K562 (cell line): ENCODE results near the gene NT5C.

Experiments used
- CTCF ChIP-seq, 3 experiments: IDR thresholded peaks in 2 of 3; conservative IDR thresholded peaks in 1 of 3; 2 replicates each; pipeline ENCODE4 v1.5.1; 2011 to 2012; ENCODE audit warnings: low read length in 3 of 3, mild to moderate bottlenecking in 3 of 3, control low read depth in 2 of 3, improper control_type of control experiment in 1 of 3, inconsistent platforms in 1 of 3, low read depth in 1 of 3, mixed read lengths in 1 of 3, moderate library complexity in 1 of 3; ENCODE audit not compliant: insufficient read depth in 2 of 3
- FOXK2 ChIP-seq, 2 experiments: fragments of 450-650 bp; IDR thresholded peaks in 1 of 2; conservative IDR thresholded peaks in 1 of 2; 2 replicates each; pipeline ENCODE4 v1.6.1; 2016; ENCODE audit warnings: low read depth in 2 of 2, mild to moderate bottlenecking in 1 of 2
- GABPA ChIP-seq: fragments of 200-800 bp; sonication (Bioruptor generic); conservative IDR thresholded peaks from 2 replicates; pipeline ENCODE4 v1.6.1; 2016; ENCODE audit warnings: low read depth, missing genetic modification characterization, missing compliant biosample characterization
- HDGF ChIP-seq: fragments of 450-650 bp; IDR thresholded peaks from 2 replicates; pipeline ENCODE4 v1.6.1; 2016
- IRF1 ChIP-seq: sonication (generic); formaldehyde crosslinking; IDR thresholded peaks from 2 replicates; pipeline ENCODE4 v1.8.0; 2022; ENCODE audit warnings: missing genetic modification reagents, mild to moderate bottlenecking, borderline replicate concordance
- JUN ChIP-seq, 2 experiments: sonication (generic) in 1 of 2; formaldehyde crosslinking in 1 of 2; IDR thresholded peaks; 2 replicates each; pipeline versions ENCODE4 v1.6.1 to v1.8.0; 2012 to 2022; ENCODE audit warnings: borderline replicate concordance in 2 of 2, mild to moderate bottlenecking in 2 of 2, improper control_type of control experiment in 1 of 2, low read depth in 1 of 2, low read length in 1 of 2, missing genetic modification reagents in 1 of 2
- LEF1 ChIP-seq: fragments of 450-650 bp; IDR thresholded peaks from 2 replicates; pipeline ENCODE4 v1.6.1; 2016; ENCODE audit warnings: mild to moderate bottlenecking
- POLR2AphosphoS5 ChIP-seq: IDR thresholded peaks from 2 replicates; pipeline ENCODE4 v1.6.1; 2011; ENCODE audit warnings: mild to moderate bottlenecking, low read depth, low read length, moderate library complexity; ENCODE audit not compliant: control insufficient read depth, insufficient read depth
- TAF9B ChIP-seq: fragments of 450-650 bp; IDR thresholded peaks from 2 replicates; pipeline ENCODE4 v1.6.1; 2018; ENCODE audit warnings: mild to moderate bottlenecking; ENCODE audit not compliant: partially characterized antibody
- TCFL5 ChIP-seq: fragments of 250-450 bp; sonication (Bioruptor Pico); conservative IDR thresholded peaks from 2 replicates; pipeline ENCODE4 v1.6.1; 2021; ENCODE audit warnings: mild to moderate bottlenecking, moderate library complexity, matching md5 sums
- ZNF274 ChIP-seq: IDR thresholded peaks from 2 replicates; pipeline ENCODE4 v1.6.1; 2011; ENCODE audit warnings: low read depth, mild to moderate bottlenecking, low read length, moderate library complexity, borderline replicate concordance
- ZNF655 ChIP-seq: fragments of 250-450 bp; sonication (Bioruptor Pico); IDR thresholded peaks from 2 replicates; pipeline ENCODE4 v1.5.0; 2021

GRCh38 chr17:75114552-75115314 lies 16.8 kb downstream of the NT5C start:
- TF ChIP-seq IRF1 (no peak), LEF1 (no peak), POLR2AphosphoS5 (no peak), FOXK2 (conservative IDR thresholded peaks at IDR 0.05 in 1 of 2, IDR thresholded peaks at IDR 0.05 in 1 of 2; ENCODE audit: low read depth in 2 of 2) (no peak), ZNF274 (no peak), JUN (IDR thresholded peaks at IDR 0.05; ENCODE audit: borderline replicate concordance, low read depth, low read length) (no peak), JUN (CRISPR knock-in tag; IDR thresholded peaks at IDR 0.05; ENCODE audit: borderline replicate concordance) (no peak), TAF9B (no peak), CTCF (IDR thresholded peaks at IDR 0.05 in 2 of 3, conservative IDR thresholded peaks at IDR 0.05 in 1 of 3; ENCODE audit: insufficient read depth in 2 of 3, low read depth in 1 of 3, low read length in 3 of 3) (no peak), HDGF (no peak), TCFL5 (no peak), ZNF655 (CRISPR knock-in tag) (no peak), GABPA (no peak)
